Loucy (cell line): ENCODE measurements around the gene FAR1.

Experiments
- H2AFZ ChIP-seq: fragments of 200-600 bp; sonication (generic); 2 replicates; pipeline ENCODE4 v1.6.0; 2016; ENCODE audit warnings: antibody characterized with exemption, mild to moderate bottlenecking, low read length, moderate library complexity
- H3F3A ChIP-seq: fragments of 200-600 bp; 2 replicates; pipeline ENCODE4 v1.6.0; 2016; ENCODE audit warnings: antibody characterized with exemption, low read depth, mild to moderate bottlenecking
- H3K27me3 ChIP-seq: fragments of 200-600 bp; sonication (generic); 2 replicates; pipeline ENCODE4 v1.6.1; 2014; ENCODE audit warnings: low read length, mild to moderate bottlenecking; ENCODE audit not compliant: insufficient read depth, poor library complexity, severe bottlenecking
- H3K36me3 ChIP-seq: fragments of 200-600 bp; sonication (generic); 2 replicates; pipeline ENCODE4 v1.6.1; 2016; ENCODE audit warnings: low read length; ENCODE audit not compliant: insufficient read depth
- H3K4me1 ChIP-seq: fragments of 200-600 bp; sonication (generic); 2 replicates; pipeline ENCODE4 v1.5.1; 2014; ENCODE audit warnings: low read length, mild to moderate bottlenecking; ENCODE audit not compliant: insufficient read depth, poor library complexity, severe bottlenecking
- H3K4me2 ChIP-seq: fragments of 200-600 bp; sonication (generic); 2 replicates; pipeline ENCODE4 v1.6.0; 2014; ENCODE audit warnings: antibody characterized with exemption, low read length, low read depth, mild to moderate bottlenecking; ENCODE audit not compliant: poor library complexity, severe bottlenecking
- H3K4me3 ChIP-seq: fragments of 200-600 bp; sonication (generic); 2 replicates; pipeline ENCODE4 v1.5.1; 2014; ENCODE audit warnings: low read length, mild to moderate bottlenecking, mixed read lengths; ENCODE audit not compliant: poor library complexity, severe bottlenecking
- H3K79me2 ChIP-seq: fragments of 200-600 bp; sonication (generic); 2 replicates; pipeline ENCODE4 v1.6.1; 2014; ENCODE audit warnings: low read length; ENCODE audit not compliant: insufficient read depth
- H3K9ac ChIP-seq: fragments of 200-600 bp; sonication (generic); 2 replicates; pipeline ENCODE4 v1.6.0; 2014; ENCODE audit warnings: mild to moderate bottlenecking, low read depth, low read length, moderate library complexity; ENCODE audit not compliant: poor library complexity, severe bottlenecking
- H3K9me2 ChIP-seq: fragments of 200-600 bp; sonication (generic); replicated peaks from 2 replicates; pipeline ENCODE4 v1.6.1; 2016; ENCODE audit warnings: low read depth, low read length, mixed read lengths
- H3K9me3 ChIP-seq: fragments of 200-600 bp; sonication (generic); 2 replicates; pipeline ENCODE4 v1.6.1; 2014; ENCODE audit warnings: mild to moderate bottlenecking, antibody characterized with exemption, low read length, low read depth; ENCODE audit not compliant: insufficient read depth
- H4K20me1 ChIP-seq: fragments of 200-600 bp; sonication (generic); 2 replicates; pipeline ENCODE4 v1.6.0; 2014; ENCODE audit warnings: antibody characterized with exemption, low read length, mild to moderate bottlenecking; ENCODE audit not compliant: insufficient read depth, poor library complexity, severe bottlenecking
- CTCF ChIP-seq: fragments of 200-600 bp; sonication (generic); conservative IDR thresholded peaks from 2 replicates; pipeline ENCODE4 v1.5.1; 2014; ENCODE audit warnings: mild to moderate bottlenecking, antibody characterized with exemption, low read length
- EZH2phosphoT487 ChIP-seq: fragments of 200-600 bp; IDR thresholded peaks from 2 replicates; pipeline ENCODE4 v1.6.1; 2018; ENCODE audit warnings: antibody characterized with exemption, mild to moderate bottlenecking, moderate library complexity, borderline replicate concordance

Gene FAR1

GRCh38 chr11:13676576-13676975, 8.1 kb downstream of the FAR1 start:
- Histone ChIP-seq H3K36me3 (no peaks in the 10 kb centered on the region), H3F3A (no peaks in the 10 kb centered on the region), H3K4me3 (no peak overlapping the region), H3K9ac (no peak overlapping the region), H4K20me1 (peaks cover 86% of the 10 kb centered on the region), H3K9me2 (no peaks in the 10 kb centered on the region), H3K27me3 (no peaks in the 10 kb centered on the region), H3K4me1 (peaks cover 51% of the 10 kb centered on the region), H3K9me3 (no peaks in the 10 kb centered on the region), H3K4me2 (peak overlapping the region; percentile 69), H3K79me2 (peaks cover 99% of the 10 kb centered on the region), H2AFZ (no peak overlapping the region)
- TF ChIP-seq CTCF (no peak), EZH2phosphoT487 (no peak)

- Histone ChIP-seq H3K27me3 (no peaks in the 10 kb centered on the region), H3K4me1 (peaks cover 29% of the 10 kb centered on the region), H3K4me2 (peak overlapping the region; percentile 14), H3K9me2 (no peaks in the 10 kb centered on the region), H3K4me3 (no peak overlapping the region), H3K9ac (no peak overlapping the region), H4K20me1 (peaks cover 85% of the 10 kb centered on the region), H2AFZ (no peak overlapping the region), H3F3A (no peaks in the 10 kb centered on the region), H3K79me2 (peaks cover 100% of the 10 kb centered on the region), H3K36me3 (no peaks in the 10 kb centered on the region), H3K9me3 (no peaks in the 10 kb centered on the region)
- TF ChIP-seq EZH2phosphoT487 (no peak), CTCF (no peak)
Measured at GRCh38 chr11:13679768-13680167, 11.3 kb downstream of the FAR1 start.

GRCh38 chr11:13680501-13681264, 12.2 kb downstream of the FAR1 start:
- no peak overlapping the region for H3K4me2 ChIP-seq
- H3K36me3 ChIP-seq: no peaks in the 10 kb centered on the region
- peaks cover 85% of the 10 kb centered on the region for H4K20me1 ChIP-seq
- no peak overlapping the region for H3K9ac ChIP-seq
- no peaks in the 10 kb centered on the region for H3K9me2 ChIP-seq
- no peaks in the 10 kb centered on the region for H3K27me3 ChIP-seq
- no peak overlapping the region for H2AFZ ChIP-seq
- H3K4me3 ChIP-seq: no peak overlapping the region
- TF ChIP-seq CTCF (no peak), EZH2phosphoT487 (no peak)
- no peaks in the 10 kb centered on the region for H3F3A ChIP-seq
- H3K9me3 ChIP-seq: no peaks in the 10 kb centered on the region
- peaks cover 100% of the 10 kb centered on the region for H3K79me2 ChIP-seq
- H3K4me1 ChIP-seq: peaks cover 20% of the 10 kb centered on the region
